ENCODE results near the gene DDB1. TPM values are rescaled to one million over a fixed set of nuclear protein-coding genes. Genes with fewer than 3 reads are reported as not detected.
A peak's percentile ranks its signal among the peaks of the same experiment; 100 is the strongest.

The DDB1 gene
- total and polyA plus RNA-seq, 2 of the 13 experiments (the other 11 are each of a cell fraction or from before 2014, with no cell fraction given): 217 to 266 TPM

DNA sequence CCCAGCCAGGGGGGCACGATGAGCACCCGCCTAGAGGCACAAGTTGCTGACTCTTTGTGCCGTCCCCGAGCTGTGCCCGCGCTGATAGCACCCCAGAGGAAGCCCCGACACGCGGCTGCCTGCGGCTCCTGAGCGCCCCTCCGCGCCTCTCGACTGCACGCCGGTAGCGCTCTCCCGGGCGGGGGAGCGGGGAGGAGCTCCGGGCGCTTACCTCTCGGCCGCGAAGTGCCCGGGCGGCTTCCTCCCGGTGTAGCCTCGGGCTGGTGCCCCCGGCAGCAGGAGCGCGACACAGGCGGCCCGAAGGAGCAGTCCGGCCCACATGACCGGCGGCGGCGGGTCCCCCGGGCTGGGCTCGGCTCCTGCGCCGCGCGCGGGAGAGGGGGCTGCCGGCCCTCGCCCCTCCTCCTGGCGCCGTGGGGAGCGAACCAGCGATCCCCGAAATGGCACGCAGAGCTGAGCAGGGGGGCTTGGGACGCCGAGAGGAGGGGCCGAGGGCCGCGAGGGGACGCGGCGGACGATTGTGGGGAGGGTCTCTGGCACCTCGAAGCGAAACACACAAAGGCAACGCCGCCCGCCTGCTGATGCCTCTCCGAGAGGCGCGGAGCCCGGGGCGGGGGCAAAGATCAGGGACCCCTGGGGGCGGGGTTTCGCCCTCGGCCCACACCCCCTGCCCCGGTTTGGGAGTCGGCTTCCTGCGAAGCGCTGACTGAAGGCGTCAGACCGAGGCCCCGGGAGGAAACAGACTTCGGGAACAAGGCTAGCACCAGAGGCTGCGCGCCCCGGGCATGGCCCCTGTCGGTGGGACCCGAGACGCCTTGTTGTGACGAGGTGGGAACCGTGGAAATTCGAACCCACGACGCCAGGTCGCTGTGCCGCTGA is 37.9 kb downstream of the DDB1 start, which contains the start of gene VWCE (continued):
- TF ChIP-seq ZNF546 (CRISPR knock-in tag; conservative IDR thresholded peaks at IDR 0.05) (peak; percentile 78; the same call in 1 of the 2 replicates), CHCHD3 (CRISPR knock-in tag; IDR thresholded peaks at IDR 0.05) (no peak), ZNF230 (CRISPR knock-in tag; IDR thresholded peaks at IDR 0.05) (no peak; the same call in 1 of the 2 replicates), PHB2 (IDR thresholded peaks at IDR 0.05; ENCODE audit: partially characterized antibody) (no peak), ZNF264 (CRISPR knock-in tag; IDR thresholded peaks at IDR 0.05) (no peak), YEATS2 (CRISPR knock-in tag; IDR thresholded peaks at IDR 0.05; ENCODE audit: borderline replicate concordance) (peak; percentile 53; the same call in 1 of the 2 replicates), ATRX (CRISPR knock-in tag; IDR thresholded peaks at IDR 0.05; ENCODE audit: borderline replicate concordance) (no peak), ZNF317 (CRISPR knock-in tag; IDR thresholded peaks at IDR 0.05) (peak; percentile 48; the same call in 1 of the 2 replicates), ZNF589 (CRISPR knock-in tag; conservative IDR thresholded peaks at IDR 0.05) (0 out of 2 replicates have a peak, but pooled peaks have one; percentile 48), ASH2L (IDR thresholded peaks at IDR 0.05; ENCODE audit: insufficient read length, low read depth, low read length) (peak; percentile 56), ZKSCAN1 (IDR thresholded peaks at IDR 0.05; ENCODE audit: low read length) (no peak), CSRNP1 (CRISPR knock-in tag; IDR thresholded peaks at IDR 0.05) (no peak; the same call in 1 of the 2 replicates), ZBTB39 (CRISPR knock-in tag; IDR thresholded peaks at IDR 0.05) (0 out of 2 replicates have a peak, but pooled peaks have one; percentile 62), MYC (CRISPR knock-in tag; IDR thresholded peaks at IDR 0.05; ENCODE audit: borderline replicate concordance) (peak; percentile 45; the same call in 1 of the 2 replicates), ZNF224 (CRISPR knock-in tag; IDR thresholded peaks at IDR 0.05) (no peak), ZNF30 (CRISPR knock-in tag; IDR thresholded peaks at IDR 0.05) (0 out of 2 replicates have a peak, but pooled peaks have one; percentile 58), GTF2F1 (IDR thresholded peaks at IDR 0.05; ENCODE audit: low read length) (no peak), ZNF446 (CRISPR knock-in tag; IDR thresholded peaks at IDR 0.05) (no peak), MZF1 (CRISPR knock-in tag; IDR thresholded peaks at IDR 0.05; ENCODE audit: borderline replicate concordance) (no peak), ZNF75D (CRISPR knock-in tag; IDR thresholded peaks at IDR 0.05; ENCODE audit: borderline replicate concordance) (no peak), CREB1 (IDR thresholded peaks at IDR 0.05) (no peak), CREB1 (CRISPR knock-in tag; IDR thresholded peaks at IDR 0.05) (no peak), BRCA1 (CRISPR knock-in tag; IDR thresholded peaks at IDR 0.05) (no peak), ZZZ3 (CRISPR knock-in tag; IDR thresholded peaks at IDR 0.05; ENCODE audit: borderline replicate concordance) (no peak), KMT2A (CRISPR knock-in tag; IDR thresholded peaks at IDR 0.05) (peak; percentile 59), ATF6 (CRISPR knock-in tag; conservative IDR thresholded peaks at IDR 0.05) (no peak; the same call in none of the 2 replicates)
